ENCODE results near the gene KCNMA1.
"Not testable (repeated sequence)": the region's sequence is repeated elsewhere in the genome, so short reads cannot be mapped to it uniquely, and the experiment has no call there.

KCNMA1 gene

DNA sequence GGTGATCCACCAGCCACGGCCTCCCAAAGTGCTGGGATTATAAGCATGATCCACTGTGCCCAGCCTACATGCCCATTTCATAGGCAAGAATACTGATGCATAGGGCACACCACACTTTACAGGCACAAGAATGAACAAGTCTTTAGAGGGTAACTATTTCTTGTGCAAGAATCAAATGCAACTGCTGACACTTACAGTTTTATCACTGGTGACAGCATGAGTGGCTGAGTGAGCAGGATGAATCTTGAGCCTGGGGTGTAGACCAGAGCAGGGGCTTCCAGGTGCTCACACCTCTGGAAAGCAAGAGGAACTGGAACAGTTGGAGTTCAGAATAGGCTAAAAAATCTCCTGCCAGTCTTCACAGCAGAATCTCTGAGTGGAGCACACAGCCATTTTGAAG, 287.5 kb downstream of the KCNMA1 start:
- no peak for DNase-seq

GRCh38 chr10:77349226-77349625, 288.4 kb downstream of the KCNMA1 start:
- no peak for DNase-seq

DNA sequence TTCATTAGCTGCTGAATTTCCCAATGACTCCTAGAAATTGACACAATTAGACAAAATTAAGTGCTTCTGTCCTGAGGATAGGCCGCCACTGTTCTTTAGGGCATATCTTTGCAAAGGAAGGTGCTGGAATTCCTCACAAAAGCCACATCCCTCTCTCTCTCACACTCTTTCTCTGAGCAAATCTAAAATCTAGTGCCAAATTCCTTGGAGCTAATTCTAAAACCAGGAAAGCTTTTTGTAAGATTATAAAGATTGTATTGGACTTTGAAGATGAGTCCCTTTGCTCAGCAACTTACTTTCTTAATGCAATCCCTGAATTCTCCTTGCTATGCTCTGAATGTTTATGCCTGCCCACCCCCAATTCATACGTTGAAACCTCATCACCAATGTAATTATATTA, 288.9 kb downstream of the KCNMA1 start:
- DNase-seq, result no peak

DNA sequence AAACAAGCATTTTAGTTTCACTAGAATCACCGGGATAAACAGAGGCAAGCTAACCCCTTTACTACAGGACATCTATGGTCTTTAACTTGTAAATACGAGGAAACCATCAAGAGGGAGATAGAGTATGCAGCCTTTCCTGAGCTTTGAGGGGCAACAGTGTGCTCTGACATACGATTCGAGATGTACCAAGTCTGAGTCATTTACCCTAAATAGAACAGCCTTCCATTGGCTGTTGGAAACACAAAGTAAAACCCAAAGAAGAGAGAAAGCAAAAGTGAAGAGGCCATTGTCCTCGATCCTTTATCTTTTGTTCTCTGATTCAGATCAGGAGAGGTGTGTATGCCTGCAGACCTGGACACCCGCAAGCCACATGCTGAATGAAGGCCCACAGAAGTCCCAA, 289.5 kb downstream of the KCNMA1 start:
- no peak for DNase-seq

DNA sequence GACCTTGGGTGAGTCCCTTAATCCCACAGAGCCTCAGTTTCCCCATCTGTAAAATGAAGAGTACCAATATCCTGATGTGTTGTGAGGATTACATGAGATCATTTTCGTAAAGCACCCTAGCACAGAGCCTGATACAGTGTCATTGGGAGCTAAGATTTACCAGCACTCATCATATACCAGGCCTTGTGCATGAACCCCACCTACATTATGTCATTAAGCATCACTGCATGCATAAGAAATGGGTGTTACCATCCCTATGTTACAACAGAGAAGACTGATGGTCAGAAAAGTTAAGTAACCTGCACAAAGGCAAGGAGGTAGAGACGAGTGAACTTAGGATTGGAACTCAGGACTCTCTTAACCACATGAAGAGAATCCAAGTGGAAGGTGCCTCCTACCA, 290.6 kb downstream of the KCNMA1 start:
- no peak for DNase-seq

DNA sequence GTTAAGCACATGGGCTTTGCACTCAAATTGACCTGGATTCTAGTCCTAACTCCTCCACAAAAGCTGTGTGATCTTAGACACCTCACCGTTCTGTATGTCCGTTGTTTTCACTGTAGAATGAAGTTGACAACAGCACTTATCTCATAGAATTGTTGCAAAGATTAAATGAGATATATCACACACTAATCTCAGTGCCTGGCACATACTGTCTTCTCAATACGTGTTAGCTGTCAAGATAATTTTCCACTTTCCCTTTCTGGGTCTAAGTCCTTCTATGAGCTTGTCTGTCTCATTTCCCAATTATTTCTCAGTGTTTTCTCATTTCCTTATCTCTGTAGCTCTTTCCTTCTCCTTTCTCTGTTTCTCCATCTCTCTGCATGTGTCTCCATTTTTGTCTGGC, 296.6 kb downstream of the KCNMA1 start:
- DNase-seq, result no peak

- not testable (repeated sequence) for DNase-seq
Measured at GRCh38 chr10:77339872-77340271, 297.7 kb downstream of the KCNMA1 start.

DNA sequence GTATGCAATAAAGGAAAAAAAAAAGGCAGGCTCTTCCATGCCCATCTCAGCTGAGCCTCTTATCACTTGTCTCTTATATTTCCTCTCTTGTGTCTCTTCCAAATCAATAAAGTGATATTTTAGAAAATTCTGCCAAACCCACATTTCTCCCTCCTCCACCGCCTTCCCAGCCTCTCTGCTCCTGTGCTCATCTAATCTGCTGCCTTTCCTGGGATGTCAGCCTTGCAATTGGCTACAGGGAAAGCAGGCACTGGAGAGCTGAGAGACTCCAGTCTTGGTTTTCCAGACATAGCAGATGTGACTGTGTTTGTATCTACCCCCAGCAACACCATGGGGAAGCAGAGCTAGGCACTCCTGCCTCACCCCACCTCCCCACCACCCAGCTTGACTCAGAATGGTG, 298.4 kb downstream of the KCNMA1 start:
- DNase-seq, result peak in 1 of 56 donors; percentile 3

GRCh38 chr10:77338143-77338542, 299.5 kb downstream of the KCNMA1 start:
- no peak for DNase-seq

DNA sequence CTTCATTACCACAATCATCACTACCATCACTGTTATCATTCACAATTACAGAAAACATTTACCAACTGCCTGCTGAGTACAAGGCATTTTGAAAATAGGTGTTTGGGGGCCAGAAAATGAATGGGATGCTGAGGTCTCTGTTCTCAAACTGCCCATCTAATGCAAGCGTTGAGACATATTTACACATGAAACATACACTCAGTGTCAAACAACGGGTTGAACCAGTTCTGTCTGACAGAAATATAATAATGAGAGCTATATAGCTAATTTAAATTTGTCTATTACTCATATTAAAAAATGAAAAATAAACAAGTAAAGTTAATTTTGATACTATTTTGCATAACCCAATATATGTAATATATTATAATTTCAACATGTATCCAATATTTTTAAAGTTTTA, 303.1 kb downstream of the KCNMA1 start:
- DNase-seq, result no peak

DNA sequence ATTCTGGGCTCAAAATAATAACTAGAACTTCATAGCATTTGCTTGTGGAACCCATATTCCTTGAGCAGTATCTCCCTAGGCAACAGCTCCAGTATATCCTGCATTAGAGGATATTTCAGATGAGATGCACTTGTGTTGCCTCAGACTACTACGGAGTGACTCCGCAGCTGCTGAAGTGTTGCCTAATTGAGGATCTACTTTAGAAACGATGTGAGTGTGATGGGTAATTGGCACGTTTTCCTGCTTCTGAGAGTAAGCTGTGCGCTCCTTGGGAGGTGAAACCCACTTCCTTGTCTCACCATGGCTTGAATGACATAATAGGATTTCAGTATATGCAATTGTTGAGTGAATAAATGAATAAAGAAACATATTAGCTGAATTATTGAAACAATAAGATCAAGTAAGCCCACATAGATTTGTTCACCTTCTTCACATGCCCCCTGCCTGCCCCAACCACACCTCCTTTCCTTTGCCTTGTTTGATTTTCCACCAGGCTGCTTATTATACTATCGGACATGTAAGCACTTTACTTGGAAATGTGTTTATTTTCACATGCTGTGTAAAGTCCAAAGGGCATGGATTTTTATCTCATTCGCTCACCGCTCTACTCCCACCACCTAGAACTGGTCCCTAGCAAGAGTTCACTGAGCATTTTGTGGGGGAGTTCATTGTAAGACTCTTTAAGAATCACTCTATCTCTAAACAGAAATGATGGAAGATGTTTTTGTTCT, 303.8 kb downstream of the KCNMA1 start:
- no peak for DNase-seq

DNA sequence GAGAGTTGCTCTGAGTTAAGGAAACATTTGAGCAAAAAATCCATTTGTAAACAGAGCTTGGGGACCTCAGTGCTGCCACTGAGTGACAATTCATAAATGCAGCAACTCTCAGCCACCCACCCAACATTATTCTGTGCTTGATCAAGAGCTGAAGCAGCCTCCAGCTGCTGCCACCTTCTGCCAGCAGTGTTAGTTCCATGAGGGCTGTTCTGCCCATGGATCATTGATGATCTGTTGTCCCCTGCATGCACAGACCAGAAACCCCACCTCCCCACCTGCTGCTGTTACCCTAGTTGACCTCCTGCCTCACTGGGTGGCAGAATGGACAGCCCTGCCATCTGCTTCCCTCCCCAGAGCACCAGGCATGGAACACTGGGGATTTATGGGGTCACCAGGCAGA, 305.4 kb downstream of the KCNMA1 start:
- DNase-seq, result peak in 12 of 56 donors; percentile 5 to 46 (median 10)

DNA sequence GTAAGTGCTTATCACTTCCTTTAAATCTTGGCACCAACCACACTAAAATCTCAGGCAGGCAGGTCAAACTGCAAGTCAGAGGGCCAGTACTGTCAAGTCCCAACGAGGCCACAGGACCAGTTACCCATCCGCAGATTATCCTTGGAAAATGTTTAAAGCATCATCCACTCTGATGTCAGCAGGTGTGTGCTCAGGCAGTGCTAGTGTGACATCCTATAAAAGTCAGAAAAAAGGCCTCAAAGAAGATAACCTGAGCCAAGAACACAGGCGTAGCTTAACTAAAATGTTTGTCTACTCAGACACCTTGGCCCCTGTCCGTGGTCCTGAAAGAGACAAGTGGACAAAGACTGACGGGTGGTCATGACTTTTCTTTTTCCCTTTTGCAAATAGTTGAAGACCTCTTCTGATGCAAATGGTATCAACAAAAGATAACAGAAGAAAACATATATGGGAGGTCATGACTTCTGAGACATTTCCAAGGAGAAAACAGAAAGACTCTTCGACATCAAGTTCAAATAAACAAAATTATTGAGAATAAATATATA, 309.3 kb downstream of the KCNMA1 start:
- no peak for DNase-seq

GRCh38 chr10:77325233-77325537, 312.4 kb downstream of the KCNMA1 start:
- DNase-seq, result no peak

- no peak for DNase-seq
Measured at GRCh38 chr10:77321838-77322237, 315.8 kb downstream of the KCNMA1 start.

GRCh38 chr10:77320971-77321471, 316.6 kb downstream of the KCNMA1 start:
- no peak for DNase-seq

DNA sequence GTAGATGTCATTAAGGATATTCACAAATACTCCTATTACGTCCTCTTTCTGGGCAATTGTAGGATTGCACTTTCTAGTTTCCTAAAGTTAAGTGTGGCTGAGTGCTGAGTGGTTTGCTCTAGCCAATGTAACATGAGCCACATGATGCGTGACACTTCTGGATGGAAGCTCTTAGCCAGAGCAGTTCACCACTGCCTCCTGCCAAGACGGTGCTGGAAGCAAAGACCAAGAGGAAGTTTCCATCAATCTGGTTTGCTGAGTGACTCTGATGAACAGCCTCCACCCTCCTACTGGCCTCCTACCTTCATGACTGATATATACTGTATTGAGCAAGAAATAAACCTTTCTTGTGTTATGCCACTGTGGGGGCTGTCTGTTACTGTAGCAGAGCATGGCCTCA, 318.1 kb downstream of the KCNMA1 start:
- DNase-seq, result no peak

DNA sequence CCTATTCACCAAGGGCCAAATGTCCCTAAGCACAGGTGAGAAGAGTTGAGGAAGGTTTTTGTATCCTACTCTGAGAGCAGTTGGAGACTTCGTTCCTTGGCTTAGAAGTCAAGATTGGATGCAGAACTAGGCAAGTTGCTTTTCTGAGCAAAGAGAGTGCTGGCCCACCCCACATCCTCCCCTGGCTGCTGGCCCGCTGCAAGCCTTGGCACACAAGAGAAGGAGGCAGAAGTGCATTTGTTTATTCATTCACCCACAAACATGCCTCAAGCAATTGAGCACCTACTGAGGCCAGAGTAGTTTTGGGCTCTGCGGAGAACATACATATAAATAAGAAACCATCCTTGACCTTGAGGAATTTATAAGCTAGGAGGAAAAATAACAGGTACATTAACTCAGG, 318.9 kb downstream of the KCNMA1 start:
- DNase-seq, result peak in 16 of 56 donors; percentile 2 to 39 (median 8)

- DNase-seq, result no peak
Measured at GRCh38 chr10:77317221-77317620, 320.4 kb downstream of the KCNMA1 start.

- no peak for DNase-seq
Measured at GRCh38 chr10:77315496-77316129, 322.0 kb downstream of the KCNMA1 start.

GRCh38 chr10:77313066-77313750, 324.4 kb downstream of the KCNMA1 start:
- DNase-seq, result no peak

- DNase-seq, result no peak
Measured at GRCh38 chr10:77311186-77311585, 326.4 kb downstream of the KCNMA1 start.
